SK-N-MC (cell line): ENCODE data around the gene HYCC1.

Experiments used
- EZH2 ChIP-seq: fragments of 200-600 bp; sonication (generic); IDR thresholded peaks from one replicate; pipeline ENCODE4 v1.6.1; 2017; ENCODE audit warnings: antibody characterized with exemption
- FOXP2 ChIP-seq: optimal IDR thresholded peaks from 2 replicates; pipeline ENCODE3; 2011; ENCODE audit warnings: mild to moderate bottlenecking, moderate library complexity; ENCODE audit not compliant: insufficient read depth; ENCODE audit errors: extremely low read length, control extremely low read depth
- POLR2AphosphoS5 ChIP-seq: IDR thresholded peaks from 2 replicates; pipeline ENCODE4 v1.6.1; 2012; ENCODE audit warnings: mild to moderate bottlenecking, low read depth, low read length, borderline replicate concordance

DNA sequence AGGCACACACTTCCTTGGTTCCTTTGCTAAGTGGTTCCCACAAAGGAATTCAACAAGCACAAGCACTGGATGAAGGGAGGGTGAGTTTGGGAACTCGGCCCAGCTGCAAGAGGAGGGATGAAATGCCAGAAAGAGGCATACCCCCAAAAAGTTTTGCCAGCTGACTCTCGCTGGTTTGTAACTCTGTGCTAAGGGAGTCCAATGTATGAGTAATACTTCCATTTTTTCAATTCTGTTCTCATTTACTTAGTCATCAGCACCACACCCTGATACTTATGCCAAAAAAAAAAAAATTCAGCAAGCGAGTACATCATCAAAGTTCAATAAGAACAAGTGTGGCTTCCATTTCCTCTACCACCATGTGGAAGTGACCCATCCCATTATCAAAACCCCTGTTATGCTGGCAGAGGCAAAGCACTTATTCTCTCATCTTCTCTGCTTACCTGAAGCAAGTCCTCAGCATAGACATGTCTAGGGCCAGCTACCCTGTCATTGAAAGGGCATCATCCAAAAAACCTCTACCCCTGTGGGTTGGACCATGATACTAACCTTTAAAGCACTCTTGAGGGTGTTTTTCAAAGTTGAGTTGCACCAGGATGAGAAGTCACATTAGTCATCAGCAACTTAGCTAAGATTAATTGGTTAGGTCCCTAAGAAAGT, 6.9 kb upstream of the HYCC1 start:
- TF ChIP-seq POLR2AphosphoS5: no peak
- TF ChIP-seq EZH2: no peak
- TF ChIP-seq FOXP2: no peak
